AML-193 (cell line): ENCODE results near the gene PCYOX1L.
A peak's percentile ranks its signal among the peaks of the same experiment; 100 is the strongest.

Experiments
- DNase-seq, 2 experiments: peaks; one replicate each; lab custom pipeline; 2025; lab: John Stamatoyannopoulos, UW

The PCYOX1L gene

DNA sequence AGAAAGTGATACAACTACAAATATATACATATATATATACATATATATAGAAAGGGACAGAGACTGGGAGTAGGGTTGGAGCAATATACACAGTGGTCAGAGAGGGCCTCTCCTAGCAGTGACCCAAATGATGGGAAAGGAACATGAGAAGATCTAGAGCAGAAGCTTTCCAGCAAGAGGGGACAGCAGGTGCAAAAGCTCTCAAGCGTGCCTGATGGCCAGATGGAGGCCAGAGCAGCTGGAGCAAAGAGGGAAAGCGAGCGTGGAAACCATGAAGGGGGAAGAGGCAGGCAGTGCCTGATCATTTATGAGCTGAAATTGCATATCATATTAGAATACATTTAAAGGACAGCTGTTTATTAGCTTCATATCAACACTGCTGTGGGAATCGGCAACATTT is 20.1 kb upstream of the PCYOX1L start:
- no peak for DNase-seq

DNA sequence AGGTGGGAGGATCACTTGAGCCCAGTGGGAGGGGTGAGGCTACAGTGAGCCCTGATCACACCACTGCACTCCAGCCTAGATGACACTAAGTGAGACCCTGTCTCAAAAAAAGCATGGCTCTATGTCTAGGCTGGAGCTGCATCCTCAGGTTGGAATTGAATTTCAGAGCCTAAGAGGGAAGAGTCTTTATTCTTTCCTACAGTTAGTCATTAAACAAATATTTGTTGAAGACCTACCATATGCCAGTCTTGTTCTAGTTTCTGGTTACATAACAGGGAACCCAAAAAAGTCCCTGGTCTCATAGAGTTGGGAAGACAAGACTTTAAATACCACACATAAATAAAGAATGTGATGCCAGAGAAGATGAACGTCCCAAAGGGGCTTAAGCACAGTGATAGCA is 19.5 kb upstream of the PCYOX1L start:
- no peak for DNase-seq

DNA sequence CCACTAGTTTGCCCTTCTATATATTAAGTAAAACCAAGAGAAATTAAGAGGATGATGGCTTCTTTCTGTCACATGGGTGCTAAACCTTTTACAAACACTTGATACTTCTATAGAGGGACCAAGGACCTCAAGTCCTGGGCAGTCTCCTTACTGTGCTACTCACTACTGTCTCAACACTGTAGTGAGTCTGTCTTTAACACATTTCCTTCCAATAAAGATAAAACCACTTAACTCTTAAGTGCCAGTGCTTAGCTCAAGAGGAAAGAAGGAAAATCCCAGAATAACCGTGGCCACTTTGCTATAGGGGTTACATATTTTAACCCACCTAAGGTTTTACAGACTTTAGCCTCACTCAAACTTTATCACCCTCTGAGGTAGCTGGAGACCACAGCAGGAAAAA is 16.9 kb upstream of the PCYOX1L start:
- DNase-seq = no peak

DNA sequence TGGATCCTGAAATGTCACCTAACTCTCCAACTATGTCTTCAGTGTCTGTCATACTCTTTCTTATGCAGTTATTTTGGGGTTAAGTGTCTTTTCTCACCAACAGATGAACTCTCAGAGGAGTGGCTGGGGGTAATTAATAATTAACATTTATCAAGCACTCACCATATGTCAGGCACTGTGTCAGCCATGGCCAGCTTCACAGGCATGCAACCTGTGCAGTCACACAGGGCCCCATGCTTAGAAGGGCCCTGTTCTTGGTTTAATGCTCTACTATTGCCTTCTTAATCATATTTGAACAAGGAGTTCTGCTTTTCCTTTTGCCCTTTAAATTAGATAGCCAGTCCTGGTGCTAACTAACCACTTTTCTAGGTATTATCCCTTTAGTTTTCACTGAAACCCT is 16.0 kb upstream of the PCYOX1L start:
- no peak for DNase-seq

DNA sequence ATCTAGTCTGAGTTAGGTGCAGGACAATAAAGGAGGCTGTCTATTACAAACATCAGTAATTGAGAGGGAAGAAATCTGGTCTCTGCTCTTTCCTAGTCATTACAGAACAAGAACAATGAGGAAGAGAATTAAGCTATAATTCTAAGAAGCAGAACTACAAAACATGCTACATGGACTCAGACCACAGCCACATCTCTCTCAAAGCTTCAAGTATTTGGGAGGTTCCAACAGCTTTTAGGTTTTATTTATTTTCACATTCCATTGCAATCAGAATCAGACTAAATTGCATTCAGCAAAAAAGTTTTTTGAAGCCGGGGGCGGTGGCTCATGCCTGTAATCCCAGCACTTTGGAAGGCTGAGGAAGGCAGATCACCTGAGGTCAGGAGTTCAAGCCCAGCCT is 13.7 kb upstream of the PCYOX1L start:
- DNase-seq = no peak

DNA sequence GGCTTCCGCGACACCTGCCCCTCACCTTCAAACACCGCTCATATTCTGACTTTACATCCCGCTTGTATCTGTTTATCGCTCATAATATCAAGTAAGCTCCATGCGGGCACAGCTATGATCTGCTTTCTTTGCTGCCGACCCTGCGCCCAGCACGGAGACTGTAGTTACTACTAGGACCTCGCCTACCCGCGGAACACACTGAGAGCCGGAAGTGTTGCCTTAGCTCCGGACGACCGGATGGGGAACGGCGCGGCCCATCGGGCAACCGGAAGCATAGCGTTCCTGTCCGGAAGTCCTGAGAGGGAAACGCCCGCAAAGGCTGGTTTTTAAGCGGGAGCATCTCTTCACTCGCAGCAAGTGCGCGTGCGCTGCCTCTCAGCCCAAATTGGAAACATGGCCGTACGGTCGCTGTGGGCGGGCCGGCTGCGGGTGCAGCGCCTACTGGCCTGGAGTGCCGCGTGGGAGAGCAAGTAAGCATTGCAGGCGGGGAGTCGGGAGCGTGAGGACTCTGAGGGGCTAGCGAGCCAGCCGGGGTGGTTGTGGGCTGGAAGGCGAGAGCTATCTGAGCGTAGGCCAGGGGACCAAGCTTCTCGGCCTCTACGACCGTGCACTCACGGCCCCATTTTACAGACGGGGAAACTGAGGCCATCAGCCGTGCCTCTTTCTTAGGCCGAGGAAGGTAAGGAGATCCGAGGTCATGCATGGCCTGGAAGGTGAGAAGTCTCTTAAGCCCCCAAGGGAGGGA is 12.5 kb upstream of the PCYOX1L start, which contains the start of gene GRPEL2:
TSS of gene GRPEL2 (plus strand) at position 353 of the 745 bp plus-strand sequence. CDS start at position 394, 41 bp downstream.
- peak; percentile 94 to 95 for DNase-seq

DNA sequence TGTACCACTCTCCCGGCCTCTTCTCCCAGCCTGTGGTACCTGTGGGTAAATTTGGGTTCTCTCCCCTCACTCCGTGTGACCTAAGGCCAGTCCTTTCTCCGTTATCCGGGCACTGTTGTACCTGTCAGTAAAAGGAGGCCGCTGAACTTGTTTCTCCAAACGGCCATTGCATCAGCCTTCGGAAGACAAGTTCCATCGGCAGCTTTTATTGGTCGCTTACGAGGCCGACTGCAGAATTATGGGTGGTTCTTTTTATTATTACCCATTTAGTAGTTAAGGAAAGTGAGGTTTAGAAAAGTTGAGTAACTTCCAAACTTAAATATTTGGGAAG is 12.0 kb upstream of the PCYOX1L start:
- peak; percentile 15 to 29 for DNase-seq

DNA sequence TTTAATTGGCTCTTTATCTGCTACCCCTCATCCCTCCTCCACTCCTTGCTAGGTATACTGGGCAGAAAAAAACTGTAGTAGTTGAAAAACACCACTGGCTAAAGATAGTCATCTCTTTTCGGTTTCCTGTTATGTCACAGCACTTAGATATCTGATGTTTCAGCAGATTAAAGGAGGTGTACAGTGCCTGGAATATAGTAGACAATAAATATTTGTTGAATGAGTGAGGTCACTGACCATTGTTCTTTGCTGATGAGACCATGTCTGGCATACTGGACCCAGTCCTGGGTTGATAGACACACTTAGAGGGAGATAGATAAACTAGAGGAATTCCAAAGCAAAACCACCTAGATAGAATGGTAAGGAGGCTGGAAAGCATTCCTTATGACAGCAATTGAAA is 9.3 kb upstream of the PCYOX1L start:
- DNase-seq = no peak

DNA sequence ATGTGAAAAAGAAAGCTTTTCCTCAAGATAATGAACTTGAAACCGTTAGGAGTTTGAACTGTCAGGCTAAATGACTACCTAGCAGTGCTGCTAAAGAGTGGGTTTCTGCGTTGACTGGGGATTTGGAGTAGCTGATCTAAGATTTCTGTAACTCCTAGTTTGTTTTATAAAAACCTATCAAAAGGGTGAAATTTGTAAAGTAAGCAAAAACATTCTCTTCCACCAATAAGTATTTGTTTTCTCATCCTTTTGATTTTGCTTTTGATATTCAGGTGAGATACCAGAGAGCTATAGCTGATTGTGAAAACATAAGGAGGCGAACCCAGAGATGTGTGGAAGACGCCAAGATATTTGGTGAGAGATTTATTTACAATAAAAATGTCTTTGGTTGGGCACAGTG is 8.5 kb upstream of the PCYOX1L start:
- no peak for DNase-seq

DNA sequence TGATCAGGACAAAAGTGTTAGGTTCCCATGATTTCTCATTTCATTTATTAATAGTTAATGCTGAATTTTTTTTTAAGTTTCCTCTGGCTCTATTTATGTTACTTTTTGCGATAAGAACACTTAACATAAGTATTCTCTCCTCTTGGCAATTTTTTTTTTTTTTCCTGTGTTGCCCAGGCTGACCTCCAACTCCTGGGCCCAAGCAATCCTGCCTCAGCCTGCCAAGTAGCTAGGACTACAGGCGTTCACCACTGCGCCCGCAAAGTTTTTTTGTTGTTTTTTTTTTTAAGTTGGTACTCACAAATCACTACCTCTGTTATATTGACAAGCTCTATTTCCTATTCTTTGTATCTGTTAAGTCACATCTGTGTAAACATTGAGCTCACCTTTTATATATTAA is 5.7 kb upstream of the PCYOX1L start:
- DNase-seq = no peak

DNA sequence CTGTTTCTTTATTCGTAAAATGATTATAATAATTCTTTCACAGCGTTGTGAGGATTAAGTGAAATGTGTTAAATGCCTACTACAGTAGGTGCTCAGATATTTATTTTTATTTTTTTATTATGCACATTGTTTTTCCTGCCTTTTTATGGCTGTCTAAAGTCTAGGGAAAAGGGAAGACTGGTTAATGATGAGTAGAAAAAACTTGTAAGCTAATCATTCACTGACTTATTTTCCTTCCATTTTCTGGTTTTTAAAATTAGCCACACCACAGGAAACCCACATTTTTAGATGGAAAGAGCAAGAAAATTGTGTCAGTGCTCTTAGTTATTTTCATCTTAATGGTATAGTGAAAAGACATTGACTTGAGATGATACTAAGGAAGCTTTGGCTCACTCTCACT is 3.9 kb upstream of the PCYOX1L start:
- no peak for DNase-seq

DNA sequence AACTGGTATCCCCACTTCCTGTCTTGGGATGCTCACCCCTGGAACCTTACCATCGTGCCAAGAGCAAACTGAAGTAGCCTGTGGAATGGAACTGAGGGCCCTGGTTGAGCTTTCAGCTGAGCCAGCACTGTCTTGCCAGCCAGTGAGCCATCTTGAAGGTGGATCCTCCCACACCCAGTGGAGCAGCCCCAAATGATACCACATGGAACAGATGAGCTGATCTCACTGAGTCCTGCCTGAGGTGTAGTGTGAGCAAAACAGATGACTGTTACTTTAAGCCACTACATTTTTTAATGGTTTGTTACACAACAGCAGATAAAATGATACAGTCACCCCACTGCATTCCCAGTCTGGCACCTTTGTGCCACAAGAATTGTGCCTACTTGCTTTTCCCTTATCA is 2.2 kb upstream of the PCYOX1L start:
- no peak for DNase-seq

DNA sequence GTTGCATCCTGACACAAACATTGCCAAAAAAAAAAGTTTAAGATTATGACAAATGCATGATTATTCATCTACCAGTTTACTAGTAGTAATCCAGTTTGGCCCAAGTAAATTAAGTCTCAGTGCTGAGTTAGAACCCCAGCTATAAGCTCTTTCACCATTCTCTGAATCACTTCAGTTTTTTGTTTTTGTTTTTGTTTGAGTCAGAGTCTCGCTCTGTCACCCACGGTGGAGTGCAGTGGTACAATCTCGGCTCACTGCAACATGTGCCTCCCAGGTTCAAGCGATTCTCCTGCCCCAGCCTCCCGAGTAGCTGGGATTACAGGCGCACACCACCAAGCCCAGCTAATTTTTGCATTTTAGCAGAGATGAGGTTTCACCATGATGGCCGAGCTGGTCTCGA is 1.5 kb upstream of the PCYOX1L start:
- no peak for DNase-seq

DNA sequence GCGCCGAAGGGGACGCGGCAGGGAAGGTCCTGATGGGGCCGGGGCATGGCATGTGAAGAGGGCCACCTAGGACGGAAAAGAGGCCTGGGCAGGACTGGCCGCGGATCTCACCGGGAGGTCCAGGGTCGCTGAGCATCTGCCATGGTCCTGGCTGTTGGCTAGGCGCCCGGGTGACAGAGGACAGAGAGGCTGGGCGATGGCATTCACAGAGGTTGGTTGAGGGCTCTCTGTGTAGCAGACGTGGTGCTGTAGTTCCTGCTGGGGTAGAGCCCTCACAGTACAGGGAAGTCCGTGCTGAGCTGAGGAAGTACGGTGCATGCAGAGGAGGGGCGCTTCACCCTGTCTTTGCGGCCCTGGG is 427 bp downstream of the PCYOX1L start:
- DNase-seq = peak; percentile 45 to 67

DNA sequence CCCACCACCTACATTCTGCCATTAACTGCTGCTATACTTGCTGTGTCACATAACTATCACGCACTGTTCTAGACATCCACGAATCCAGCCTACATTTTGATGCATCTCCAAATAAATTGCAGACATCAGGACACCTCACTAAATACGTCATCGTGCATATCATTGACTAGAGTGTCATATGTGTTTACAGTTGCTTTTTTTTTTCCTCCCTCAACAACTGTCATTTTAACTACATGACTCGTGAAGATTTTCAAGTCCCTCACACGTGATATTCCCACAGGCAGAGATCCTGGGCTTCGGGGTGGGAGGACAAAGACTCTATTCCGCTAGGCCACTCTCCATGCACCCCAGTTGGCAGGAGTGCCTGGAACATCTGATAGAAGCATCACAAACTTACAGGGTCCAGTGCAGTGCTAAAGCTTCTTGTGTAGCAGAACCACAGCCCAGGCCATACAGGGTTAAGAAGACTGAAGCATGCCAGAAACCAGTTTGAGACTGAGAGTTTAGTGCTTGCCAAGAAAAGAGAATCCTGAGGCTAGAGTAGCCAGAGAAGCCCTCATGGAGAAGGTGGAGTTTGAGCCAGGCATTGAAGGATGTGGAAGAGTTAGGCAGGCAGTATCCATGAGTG is 1.1 kb downstream of the PCYOX1L start:
- no peak for DNase-seq

DNA sequence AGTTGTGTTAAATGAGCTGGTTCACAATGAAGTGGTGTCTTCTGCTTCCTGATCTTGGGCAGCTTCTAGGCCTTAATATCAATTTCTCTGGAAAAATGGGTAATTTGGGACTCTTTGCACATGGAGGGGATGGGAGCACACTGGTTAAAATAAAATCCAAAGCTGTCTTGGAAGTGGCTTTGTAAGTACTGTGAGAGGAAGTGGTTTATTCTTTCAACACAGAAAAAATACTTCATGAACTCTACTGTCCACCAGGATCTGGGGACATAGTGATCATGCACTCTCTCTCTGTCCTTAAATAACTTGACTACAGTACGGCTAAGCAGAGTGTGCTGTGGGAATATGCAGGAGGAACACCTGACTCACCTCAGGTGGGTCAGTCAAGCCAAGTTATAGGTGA is 2.4 kb downstream of the PCYOX1L start:
- peak; percentile 66 to 67 for DNase-seq

DNA sequence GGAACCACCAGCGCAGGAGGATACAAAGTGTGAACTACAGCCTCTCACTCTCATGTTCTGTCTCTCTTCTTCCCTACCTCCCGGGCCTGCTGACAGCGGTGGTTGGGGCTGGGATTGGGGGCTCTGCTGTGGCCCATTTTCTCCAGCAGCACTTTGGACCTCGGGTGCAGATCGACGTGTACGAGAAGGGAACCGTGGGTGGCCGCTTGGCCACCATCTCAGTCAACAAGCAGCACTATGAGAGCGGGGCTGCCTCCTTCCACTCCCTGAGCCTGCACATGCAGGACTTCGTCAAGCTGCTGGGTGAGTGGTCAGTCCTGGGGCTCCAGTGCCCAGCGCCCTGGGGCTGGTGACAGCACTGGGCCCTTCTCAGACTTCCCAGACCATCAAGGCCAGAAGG is 4.7 kb downstream of the PCYOX1L start:
- DNase-seq = no peak

DNA sequence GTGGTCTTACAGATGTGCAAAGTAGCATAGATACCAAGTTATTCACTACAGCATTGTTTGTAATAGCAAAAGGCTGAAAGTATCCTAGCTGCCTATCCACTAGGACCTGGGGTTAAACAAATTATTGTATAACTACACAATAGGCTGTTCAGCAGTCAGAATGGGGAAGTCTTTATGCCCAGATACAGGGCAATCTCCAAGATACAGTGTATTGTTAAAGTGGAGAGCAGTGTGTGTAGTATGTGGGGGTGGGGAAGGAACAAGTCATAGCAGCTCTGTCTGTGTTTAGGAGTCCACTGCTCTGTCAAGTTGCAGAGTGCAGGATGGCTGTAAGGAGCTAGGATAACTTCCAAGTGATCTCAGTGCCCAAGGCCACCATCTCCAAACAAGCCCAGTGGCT is 5.5 kb downstream of the PCYOX1L start:
- peak; percentile 32 to 43 for DNase-seq

DNA sequence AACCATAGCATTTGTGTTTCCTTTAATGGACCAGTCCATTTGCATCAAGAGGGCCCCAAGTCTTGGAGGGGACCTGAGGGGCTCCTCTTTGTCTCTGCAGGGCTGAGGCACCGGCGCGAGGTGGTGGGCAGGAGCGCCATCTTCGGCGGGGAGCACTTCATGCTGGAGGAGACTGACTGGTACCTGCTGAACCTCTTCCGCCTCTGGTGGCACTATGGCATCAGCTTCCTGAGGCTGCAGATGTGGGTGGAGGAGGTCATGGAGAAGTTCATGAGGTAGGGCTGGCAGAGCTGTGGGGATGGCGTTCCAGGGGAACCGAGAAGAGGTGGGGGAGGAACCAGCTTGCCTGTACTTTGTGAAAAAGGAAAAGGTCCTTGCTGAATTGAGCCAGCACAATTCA is 6.1 kb downstream of the PCYOX1L start:
- DNase-seq = no peak

DNA sequence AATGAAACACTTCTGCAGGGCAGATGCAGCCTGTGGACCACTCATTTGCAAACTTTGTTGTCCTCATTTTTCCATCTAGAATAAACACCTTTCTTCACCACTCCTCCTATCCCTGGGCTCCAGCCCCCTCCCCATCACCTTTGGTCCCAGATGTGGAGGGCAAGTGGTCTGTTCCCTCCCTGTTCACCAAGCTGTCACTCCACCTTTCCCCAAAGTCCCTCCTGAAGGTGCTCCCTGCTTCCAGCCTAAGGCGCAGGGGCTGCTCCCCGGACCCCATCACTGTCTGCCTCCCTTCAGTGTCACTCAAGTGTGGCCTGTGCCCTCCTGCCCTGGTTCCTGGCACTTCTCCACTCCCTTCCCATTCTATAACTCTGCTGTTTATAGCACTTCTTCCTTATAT is 6.9 kb downstream of the PCYOX1L start:
- DNase-seq = no peak

DNA sequence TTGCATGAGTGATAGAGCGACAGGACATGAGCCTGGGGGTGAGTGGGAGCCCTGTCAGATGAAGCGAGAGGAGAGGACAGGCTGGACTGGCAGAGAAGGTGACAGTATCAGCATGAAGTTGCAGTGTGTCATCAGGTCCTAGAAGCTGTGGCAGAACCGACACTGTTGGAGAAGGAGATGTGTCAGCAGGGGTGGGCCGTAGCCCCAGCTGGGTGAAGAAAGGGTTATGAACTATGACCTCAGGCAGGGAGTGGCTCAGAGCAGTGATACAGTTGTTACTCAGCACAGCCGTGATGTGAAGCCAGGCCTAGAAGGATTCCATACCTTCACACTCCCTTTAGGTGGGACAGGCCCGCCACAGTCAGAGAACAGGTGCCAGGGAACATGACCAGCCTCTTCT is 7.6 kb downstream of the PCYOX1L start:
- DNase-seq = no peak

DNA sequence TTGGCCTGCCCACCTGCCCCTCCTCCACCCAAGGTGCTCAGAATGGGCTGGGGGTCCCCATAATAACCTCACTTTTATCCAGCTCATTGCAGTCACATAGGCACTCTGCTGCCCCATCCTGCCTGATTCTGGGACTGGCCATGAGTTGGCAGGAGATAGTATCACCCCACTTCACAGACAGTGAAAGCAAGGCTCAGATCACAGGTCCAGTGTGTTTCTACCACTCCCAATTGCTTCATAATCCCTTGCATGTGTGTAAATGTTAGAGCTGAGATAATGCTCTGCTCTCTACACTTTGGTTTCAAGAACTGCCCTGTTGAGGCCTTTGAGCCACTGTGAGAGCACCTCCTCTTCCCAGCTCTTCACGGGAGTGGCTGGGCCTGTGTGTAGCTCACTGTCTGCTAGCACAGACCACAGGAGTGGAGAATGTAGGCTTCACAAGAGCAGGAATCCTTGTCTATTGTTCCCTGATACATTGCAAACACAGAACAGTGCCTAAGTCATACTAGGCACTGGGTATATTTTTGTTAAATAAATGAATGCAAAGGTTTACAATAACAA is 8.4 kb downstream of the PCYOX1L start:
- no peak for DNase-seq

DNA sequence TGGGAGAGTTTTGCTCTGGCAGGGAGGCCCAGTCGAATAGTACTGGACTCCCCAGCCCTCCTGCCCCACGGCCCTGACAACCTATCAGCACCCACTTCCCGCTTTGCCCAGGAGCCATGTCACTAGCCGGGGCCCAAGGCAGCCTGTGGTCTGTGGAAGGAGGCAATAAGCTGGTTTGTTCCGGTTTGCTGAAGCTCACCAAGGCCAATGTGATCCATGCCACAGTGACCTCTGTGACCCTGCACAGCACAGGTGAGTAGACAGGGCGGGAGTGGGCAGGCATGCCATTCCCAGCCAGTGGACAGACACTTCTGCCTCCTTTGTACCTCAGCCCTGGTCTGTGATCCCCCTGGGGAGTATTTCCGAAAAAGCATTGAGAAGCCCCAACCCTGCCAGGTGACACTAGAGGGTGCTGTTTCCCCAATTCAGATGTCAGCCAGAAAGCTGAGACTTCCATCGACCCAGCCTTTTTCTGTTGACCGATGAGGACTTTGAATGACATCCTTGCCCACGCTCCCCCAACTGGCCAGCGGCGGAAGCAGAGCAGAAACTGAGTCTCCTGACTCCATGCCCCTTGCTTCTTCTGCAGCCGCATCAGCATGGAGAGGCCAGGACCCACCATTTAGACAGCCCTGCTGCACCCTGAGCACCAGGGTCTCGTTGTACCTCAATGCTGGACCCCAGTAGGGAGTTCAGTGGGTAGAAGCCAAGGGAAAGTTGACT is 9.6 kb downstream of the PCYOX1L start:
- DNase-seq = peak; percentile 63 to 73
